Measurements from ENCODE around the gene PYDC1. TPM values are rescaled to one million over a fixed set of nuclear protein-coding genes. Genes with fewer than 3 reads are reported as not detected.
"Not testable (repeated sequence)": the region's sequence is repeated elsewhere in the genome, so short reads cannot be mapped to it uniquely, and the experiment has no call there.

PYDC1 gene
- total RNA-seq, 1 experiment from 2014 or later, result 1.9 TPM

GRCh38 chr16:31201582-31202413 is 15.1 kb downstream of the PYDC1 start (continued):
- TF ChIP-seq, protein P1, sequence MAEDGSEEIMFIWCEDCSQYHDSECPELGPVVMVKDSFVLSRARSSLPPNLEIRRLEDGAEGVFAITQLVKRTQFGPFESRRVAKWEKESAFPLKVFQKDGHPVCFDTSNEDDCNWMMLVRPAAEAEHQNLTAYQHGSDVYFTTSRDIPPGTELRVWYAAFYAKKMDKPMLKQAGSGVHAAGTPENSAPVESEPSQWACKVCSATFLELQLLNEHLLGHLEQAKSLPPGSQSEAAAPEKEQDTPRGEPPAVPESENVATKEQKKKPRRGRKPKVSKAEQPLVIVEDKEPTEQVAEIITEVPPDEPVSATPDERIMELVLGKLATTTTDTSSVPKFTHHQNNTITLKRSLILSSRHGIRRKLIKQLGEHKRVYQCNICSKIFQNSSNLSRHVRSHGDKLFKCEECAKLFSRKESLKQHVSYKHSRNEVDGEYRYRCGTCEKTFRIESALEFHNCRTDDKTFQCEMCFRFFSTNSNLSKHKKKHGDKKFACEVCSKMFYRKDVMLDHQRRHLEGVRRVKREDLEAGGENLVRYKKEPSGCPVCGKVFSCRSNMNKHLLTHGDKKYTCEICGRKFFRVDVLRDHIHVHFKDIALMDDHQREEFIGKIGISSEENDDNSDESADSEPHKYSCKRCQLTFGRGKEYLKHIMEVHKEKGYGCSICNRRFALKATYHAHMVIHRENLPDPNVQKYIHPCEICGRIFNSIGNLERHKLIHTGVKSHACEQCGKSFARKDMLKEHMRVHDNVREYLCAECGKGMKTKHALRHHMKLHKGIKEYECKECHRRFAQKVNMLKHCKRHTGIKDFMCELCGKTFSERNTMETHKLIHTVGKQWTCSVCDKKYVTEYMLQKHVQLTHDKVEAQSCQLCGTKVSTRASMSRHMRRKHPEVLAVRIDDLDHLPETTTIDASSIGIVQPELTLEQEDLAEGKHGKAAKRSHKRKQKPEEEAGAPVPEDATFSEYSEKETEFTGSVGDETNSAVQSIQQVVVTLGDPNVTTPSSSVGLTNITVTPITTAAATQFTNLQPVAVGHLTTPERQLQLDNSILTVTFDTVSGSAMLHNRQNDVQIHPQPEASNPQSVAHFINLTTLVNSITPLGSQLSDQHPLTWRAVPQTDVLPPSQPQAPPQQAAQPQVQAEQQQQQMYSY (CRISPR knock-in tag; IDR thresholded peaks at IDR 0.05), result peak; percentile 58
- TF ChIP-seq, protein P2, sequence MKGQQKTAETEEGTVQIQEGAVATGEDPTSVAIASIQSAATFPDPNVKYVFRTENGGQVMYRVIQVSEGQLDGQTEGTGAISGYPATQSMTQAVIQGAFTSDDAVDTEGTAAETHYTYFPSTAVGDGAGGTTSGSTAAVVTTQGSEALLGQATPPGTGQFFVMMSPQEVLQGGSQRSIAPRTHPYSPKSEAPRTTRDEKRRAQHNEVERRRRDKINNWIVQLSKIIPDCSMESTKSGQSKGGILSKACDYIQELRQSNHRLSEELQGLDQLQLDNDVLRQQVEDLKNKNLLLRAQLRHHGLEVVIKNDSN (CRISPR knock-in tag; IDR thresholded peaks at IDR 0.05), result no peak
- TF ChIP-seq FOXP1 (CRISPR knock-in tag; IDR thresholded peaks at IDR 0.05; ENCODE audit: borderline replicate concordance) (peak; percentile 61; the same call in 1 of the 2 replicates), ZNF416 (CRISPR knock-in tag; IDR thresholded peaks at IDR 0.05) (peak; percentile 69; the same call in 1 of the 2 replicates), TEAD1 (CRISPR knock-in tag; IDR thresholded peaks at IDR 0.05) (peak; percentile 48; the same call in 1 of the 2 replicates), RORB (CRISPR knock-in tag; IDR thresholded peaks at IDR 0.05) (no peak), ZBTB21 (CRISPR knock-in tag; IDR thresholded peaks at IDR 0.05; ENCODE audit: borderline replicate concordance) (no peak), ESRRA (CRISPR knock-in tag; IDR thresholded peaks at IDR 0.05; ENCODE audit: borderline replicate concordance) (peak; percentile 22; the same call in 1 of the 2 replicates), ZNF121 (CRISPR knock-in tag; IDR thresholded peaks at IDR 0.05) (peak; percentile 40; the same call in 1 of the 2 replicates), SOX15 (CRISPR knock-in tag; IDR thresholded peaks at IDR 0.05) (no peak), ZNF671 (CRISPR knock-in tag; IDR thresholded peaks at IDR 0.05) (0 out of 2 replicates have a peak, but pooled peaks have one; percentile 27), OVOL2 (CRISPR knock-in tag; IDR thresholded peaks at IDR 0.05; ENCODE audit: borderline replicate concordance) (no peak), FOXK1 (CRISPR knock-in tag; IDR thresholded peaks at IDR 0.05) (no peak), NR3C1 (CRISPR knock-in tag; conservative IDR thresholded peaks at IDR 0.05; ENCODE audit: low read depth) (no peak)
- TF ChIP-seq, protein P3, sequence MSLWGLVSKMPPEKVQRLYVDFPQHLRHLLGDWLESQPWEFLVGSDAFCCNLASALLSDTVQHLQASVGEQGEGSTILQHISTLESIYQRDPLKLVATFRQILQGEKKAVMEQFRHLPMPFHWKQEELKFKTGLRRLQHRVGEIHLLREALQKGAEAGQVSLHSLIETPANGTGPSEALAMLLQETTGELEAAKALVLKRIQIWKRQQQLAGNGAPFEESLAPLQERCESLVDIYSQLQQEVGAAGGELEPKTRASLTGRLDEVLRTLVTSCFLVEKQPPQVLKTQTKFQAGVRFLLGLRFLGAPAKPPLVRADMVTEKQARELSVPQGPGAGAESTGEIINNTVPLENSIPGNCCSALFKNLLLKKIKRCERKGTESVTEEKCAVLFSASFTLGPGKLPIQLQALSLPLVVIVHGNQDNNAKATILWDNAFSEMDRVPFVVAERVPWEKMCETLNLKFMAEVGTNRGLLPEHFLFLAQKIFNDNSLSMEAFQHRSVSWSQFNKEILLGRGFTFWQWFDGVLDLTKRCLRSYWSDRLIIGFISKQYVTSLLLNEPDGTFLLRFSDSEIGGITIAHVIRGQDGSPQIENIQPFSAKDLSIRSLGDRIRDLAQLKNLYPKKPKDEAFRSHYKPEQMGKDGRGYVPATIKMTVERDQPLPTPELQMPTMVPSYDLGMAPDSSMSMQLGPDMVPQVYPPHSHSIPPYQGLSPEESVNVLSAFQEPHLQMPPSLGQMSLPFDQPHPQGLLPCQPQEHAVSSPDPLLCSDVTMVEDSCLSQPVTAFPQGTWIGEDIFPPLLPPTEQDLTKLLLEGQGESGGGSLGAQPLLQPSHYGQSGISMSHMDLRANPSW (CRISPR knock-in tag; conservative IDR thresholded peaks at IDR 0.05; ENCODE audit: low read depth), result no peak

- ChIA-PET CTCF (interaction anchor here (0.7 to 4.1 kb wide), 11 partner anchors 9 to 247 kb away, joined by 3 to 31 read pairs (median 6); partner anchors contain the start of genes HSD3B7, KAT8, PYDC1 and TRIM72), POLR2A (interaction anchor here (0.5 to 2.8 kb wide), 11 partner anchors 13 to 526 kb away, joined by 4 to 11 read pairs (median 6); partner anchors contain the start of genes FUS, KAT8 and TRIM72)
- TF ChIP-seq ZNF263 (CRISPR knock-in tag; IDR thresholded peaks at IDR 0.05; ENCODE audit: low read depth) (peak; percentile 90), ZNF138 (CRISPR knock-in tag; conservative IDR thresholded peaks at IDR 0.05) (no peak)
- TF ChIP-seq, protein P3 (CRISPR knock-in tag; conservative IDR thresholded peaks at IDR 0.05; ENCODE audit: low read depth), result no peak
- Mint-ChIP-seq H3K27me3 (ENCODE audit: low read depth) (peaks cover 20% of the 10 kb centered on the region), H3K27ac (no peak overlapping the region; the same call in 1 of the 2 replicates), H3K36me3 (peaks cover 13% of the 10 kb centered on the region), H3K9me3 (no peaks in the 10 kb centered on the region), H3K4me1 (peaks cover 23% of the 10 kb centered on the region), H3K4me3 (peak overlapping the region; percentile 83)
- DNase-seq (ENCODE audit: low spot score) (no peak), ATAC-seq (no peak)
These were observed 15.9 kb downstream of the PYDC1 start for GRCh38 chr16:31200821-31201568.

DNA sequence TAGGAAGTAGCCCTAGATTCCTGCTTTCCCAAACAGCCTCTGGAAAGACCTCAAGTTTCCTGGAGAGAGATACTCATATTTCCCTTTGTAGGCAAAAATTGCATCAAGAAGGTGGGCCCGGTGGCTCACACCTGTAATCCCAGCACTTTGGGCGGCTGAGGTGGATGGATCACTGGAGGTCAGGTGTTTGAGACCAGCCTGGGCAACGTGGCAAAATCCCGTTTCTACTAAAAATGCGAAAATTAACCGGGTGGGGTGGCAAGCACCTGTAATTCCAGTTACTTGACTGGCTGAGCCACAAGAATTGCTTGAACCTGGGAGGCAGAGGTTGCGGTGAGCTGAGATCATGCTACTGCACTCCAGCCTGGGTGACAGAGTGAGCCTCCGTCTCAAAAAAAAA is 16.8 kb downstream of the PYDC1 start:
- H3K27ac Mint-ChIP-seq, result peak overlapping the region; percentile 46
- not testable (repeated sequence) for DNase-seq (ENCODE audit: low spot score); H3K9me3 Mint-ChIP-seq; H3K4me3 Mint-ChIP-seq; ATAC-seq
- ChIA-PET POLR2A (interaction anchor here (0.7 to 1.8 kb wide), 3 partner anchors 15 to 525 kb away, joined by 4 to 11 read pairs (median 7); partner anchors contain the start of gene FUS), CTCF (interaction anchor here (3.1 to 4.1 kb wide), 2 partner anchors 14 to 183 kb away, joined by 23 to 31 read pairs; partner anchors contain the start of gene TRIM72)
- peaks cover 14% of the 10 kb centered on the region for H3K27me3 Mint-ChIP-seq (ENCODE audit: low read depth)
- peaks cover 22% of the 10 kb centered on the region for H3K36me3 Mint-ChIP-seq
- peaks cover 23% of the 10 kb centered on the region for H3K4me1 Mint-ChIP-seq

Measured in WTC11 (cell line).